Left lung (tissue), 10 donors: ENCODE measurements around the gene KIF5C. TPM values are rescaled to one million over a fixed set of nuclear protein-coding genes. Genes with fewer than 3 reads are reported as not detected.

Source experiments
- ATAC-seq: fragments of 200-7000 bp; cut with Tn5 transposase; one replicate; pipeline ENCODE4 v1.9.1; 2020; ENCODE audit warnings: moderate library complexity
- DNase-seq, 4 donors: peaks; one replicate each; pipeline ENCODE4 v3.0.0-alpha.2; 2013 to 2020
- H3K27ac ChIP-seq, 2 donors: fragments of 200-600 bp; sonication (generic) in 1 of 2; one replicate each; pipeline versions ENCODE4 v1.5.0 to v1.8.0; 2020 to 2021
- H3K27me3 ChIP-seq, 2 donors: fragments of 200-600 bp; sonication (generic) in 1 of 2; one replicate each; pipeline versions ENCODE4 v1.5.0 to v1.8.0; 2020 to 2021
- H3K36me3 ChIP-seq, 2 donors: fragments of 200-600 bp; sonication (generic) in 1 of 2; one replicate each; pipeline versions ENCODE4 v1.5.0 to v1.8.0; 2020 to 2021
- H3K4me1 ChIP-seq, 2 donors: fragments of 200-600 bp; one replicate each; pipeline ENCODE4 v1.8.0; 2021
- H3K4me3 ChIP-seq, 2 donors: fragments of 200-600 bp; sonication (generic) in 1 of 2; one replicate each; pipeline versions ENCODE4 v1.5.0 to v1.8.0; 2020 to 2021; ENCODE audit warnings: mild to moderate bottlenecking in 1 of 2
- H3K9me3 ChIP-seq, 2 donors: fragments of 200-600 bp; sonication (generic) in 1 of 2; one replicate each; pipeline versions ENCODE4 v1.5.0 to v1.8.0; 2020 to 2021
- intact Hi-C, 2 donors: fragments of 100-400 bp; cut with DNase I; formaldehyde crosslinking; loops; one replicate each; pipeline versions ENCODE4 v1.11.2 to v1.14.2; 2022
- polyA plus RNA-seq, 6 donors: library from polyadenylated mRNA; unstranded; fragments of 120-200 nt; gene quantifications; one replicate each; pipeline ENCODE4 v1.2.1, GENCODE V29; 2013; ENCODE audit not compliant: insufficient read length in 6 of 6
- total RNA-seq, 2 donors: library from RNA; stranded (reverse); fragmentation: NEBNext Ultra II Directional; extraction: Animal tissue kit (Norgen Biotek cat#: 25700); gene quantifications; one replicate each; pipeline ENCODE4 v1.2.1, GENCODE V29; 2021
- TF ChIP-seq, protein P1 (sequence below), 2 donors: fragments of 200-600 bp; sonication (generic) in 1 of 2; IDR thresholded peaks; one replicate each; pipeline versions ENCODE4 v1.5.0 to v1.8.0; 2021; ENCODE audit warnings: antibody characterized with exemption in 2 of 2
- donor health status: DM: no; HTN: yes; CAD: no.
- donor health status: DM: no; HTN: no; CAD: no.

The KIF5C gene
- total and polyA plus RNA-seq, 8 donors, result 0.92 to 27.4 (median 20.3) TPM

DNA sequence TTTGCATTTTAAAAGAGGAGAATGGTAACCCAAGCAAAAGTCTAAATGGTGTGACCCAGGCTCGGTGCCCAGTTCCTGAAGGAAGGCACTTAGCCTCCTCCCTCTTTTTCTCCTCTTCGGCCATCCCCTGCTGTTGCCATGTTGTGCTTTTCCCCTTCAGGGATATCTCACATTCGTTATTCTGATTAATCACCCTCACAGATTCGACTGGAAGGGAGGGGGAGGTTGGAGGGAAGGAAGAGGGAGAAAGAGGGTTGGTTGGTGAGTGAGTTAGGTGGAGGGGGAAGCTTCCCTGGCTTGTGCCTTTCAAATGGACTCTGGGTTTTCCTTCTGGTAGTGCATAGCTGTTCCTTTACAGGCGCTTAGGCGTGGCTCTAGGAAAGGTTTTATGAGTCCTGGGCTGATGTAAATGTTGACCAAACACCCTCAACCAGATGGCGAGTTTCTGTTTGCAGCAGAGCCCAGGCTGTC, 124.5 kb downstream of the KIF5C start:
- H3K36me3 ChIP-seq, result no peaks in the 10 kb centered on the region
- no peak overlapping the region for H3K4me3 ChIP-seq
- H3K9me3 ChIP-seq, result no peaks in the 10 kb centered on the region
- no peak overlapping the region for H3K27ac ChIP-seq
- no peaks in the 10 kb centered on the region for H3K4me1 ChIP-seq
- ATAC-seq (no peak), DNase-seq (no peak)
- peaks cover 0 to 19% of the 10 kb centered on the region in 2 donors for H3K27me3 ChIP-seq
- intact Hi-C loops, result no loop called here
- TF ChIP-seq, protein P1, sequence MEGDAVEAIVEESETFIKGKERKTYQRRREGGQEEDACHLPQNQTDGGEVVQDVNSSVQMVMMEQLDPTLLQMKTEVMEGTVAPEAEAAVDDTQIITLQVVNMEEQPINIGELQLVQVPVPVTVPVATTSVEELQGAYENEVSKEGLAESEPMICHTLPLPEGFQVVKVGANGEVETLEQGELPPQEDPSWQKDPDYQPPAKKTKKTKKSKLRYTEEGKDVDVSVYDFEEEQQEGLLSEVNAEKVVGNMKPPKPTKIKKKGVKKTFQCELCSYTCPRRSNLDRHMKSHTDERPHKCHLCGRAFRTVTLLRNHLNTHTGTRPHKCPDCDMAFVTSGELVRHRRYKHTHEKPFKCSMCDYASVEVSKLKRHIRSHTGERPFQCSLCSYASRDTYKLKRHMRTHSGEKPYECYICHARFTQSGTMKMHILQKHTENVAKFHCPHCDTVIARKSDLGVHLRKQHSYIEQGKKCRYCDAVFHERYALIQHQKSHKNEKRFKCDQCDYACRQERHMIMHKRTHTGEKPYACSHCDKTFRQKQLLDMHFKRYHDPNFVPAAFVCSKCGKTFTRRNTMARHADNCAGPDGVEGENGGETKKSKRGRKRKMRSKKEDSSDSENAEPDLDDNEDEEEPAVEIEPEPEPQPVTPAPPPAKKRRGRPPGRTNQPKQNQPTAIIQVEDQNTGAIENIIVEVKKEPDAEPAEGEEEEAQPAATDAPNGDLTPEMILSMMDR (IDR thresholded peaks at IDR 0.05), result no peak

DNA sequence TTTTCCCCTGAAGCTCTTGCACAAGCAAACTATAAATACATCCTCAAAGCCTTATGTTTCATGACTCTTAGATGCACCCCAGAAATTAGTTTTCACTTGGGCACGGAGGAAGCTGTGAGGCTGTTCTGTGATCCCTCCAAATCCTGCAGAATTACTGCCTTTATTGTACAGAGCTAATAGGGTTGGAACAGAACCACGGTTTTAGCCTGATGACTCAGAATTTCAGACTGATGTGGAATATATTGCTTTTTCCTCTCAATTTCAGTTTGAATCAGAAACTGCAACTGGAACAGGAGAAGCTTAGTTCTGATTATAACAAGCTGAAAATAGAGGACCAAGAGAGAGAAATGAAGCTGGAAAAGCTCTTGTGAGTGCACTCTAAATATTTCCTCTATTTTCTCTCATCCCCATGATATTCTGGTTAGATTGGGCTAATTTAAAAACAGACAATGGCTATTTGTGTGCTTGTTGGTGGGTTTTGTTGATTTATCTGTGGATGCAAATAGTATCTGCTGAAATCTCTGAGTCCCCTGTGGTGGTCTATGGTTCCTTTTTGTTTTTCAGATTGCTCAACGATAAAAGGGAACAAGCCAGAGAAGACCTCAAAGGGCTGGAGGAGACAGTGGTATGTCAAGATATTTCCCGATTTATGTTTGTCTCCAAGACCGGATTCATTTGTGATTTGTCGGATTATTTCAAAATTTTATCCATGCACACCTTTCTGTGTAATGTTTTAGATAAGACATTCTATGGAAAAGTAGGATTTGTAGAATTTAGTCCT, 125.3 kb downstream of the KIF5C start:
- no peak for ATAC-seq
- intact Hi-C loops, result no loop called here

DNA sequence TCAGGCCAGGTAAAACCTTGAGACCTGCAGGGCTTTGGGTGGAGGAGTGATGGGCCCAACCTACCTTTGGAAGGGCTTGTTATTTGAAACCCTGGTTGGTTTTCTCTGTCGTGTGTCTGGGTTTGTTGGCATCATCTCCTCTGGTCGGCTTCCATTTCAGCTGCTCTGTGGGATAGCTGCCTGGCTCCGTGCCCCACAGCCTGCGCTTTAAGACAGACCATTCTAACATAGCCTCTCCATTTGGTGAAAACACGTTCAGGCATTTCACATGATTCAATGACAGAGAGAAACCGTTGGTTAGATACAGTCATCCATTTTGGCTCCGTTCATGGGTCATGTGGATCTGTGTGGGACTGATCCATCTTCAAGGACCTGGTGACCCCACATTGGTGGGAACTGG, 126.5 kb downstream of the KIF5C start:
- H3K36me3 ChIP-seq, result no peaks in the 10 kb centered on the region
- intact Hi-C loops, result no loop called here
- H3K9me3 ChIP-seq, result no peaks in the 10 kb centered on the region
- ATAC-seq (no peak), DNase-seq (no peak)
- no peak overlapping the region for H3K27ac ChIP-seq
- H3K4me1 ChIP-seq, result no peaks in the 10 kb centered on the region
- TF ChIP-seq, protein P1 (IDR thresholded peaks at IDR 0.05), result no peak
- H3K4me3 ChIP-seq, result no peak overlapping the region
- peaks cover 0 to 19% of the 10 kb centered on the region in 2 donors for H3K27me3 ChIP-seq

More for the DNA sequence above, 125.3 kb downstream of the KIF5C start:
- Histone ChIP-seq H3K4me1 (no peaks in the 10 kb centered on the region), H3K27me3 (peaks cover 0 to 19% of the 10 kb centered on the region in 2 donors), H3K9me3 (no peaks in the 10 kb centered on the region), H3K4me3 (no peak overlapping the region), H3K36me3 (no peaks in the 10 kb centered on the region), H3K27ac (no peak overlapping the region)
- TF ChIP-seq, protein P1 (IDR thresholded peaks at IDR 0.05), result no peak
- DNase-seq, result no peak

DNA sequence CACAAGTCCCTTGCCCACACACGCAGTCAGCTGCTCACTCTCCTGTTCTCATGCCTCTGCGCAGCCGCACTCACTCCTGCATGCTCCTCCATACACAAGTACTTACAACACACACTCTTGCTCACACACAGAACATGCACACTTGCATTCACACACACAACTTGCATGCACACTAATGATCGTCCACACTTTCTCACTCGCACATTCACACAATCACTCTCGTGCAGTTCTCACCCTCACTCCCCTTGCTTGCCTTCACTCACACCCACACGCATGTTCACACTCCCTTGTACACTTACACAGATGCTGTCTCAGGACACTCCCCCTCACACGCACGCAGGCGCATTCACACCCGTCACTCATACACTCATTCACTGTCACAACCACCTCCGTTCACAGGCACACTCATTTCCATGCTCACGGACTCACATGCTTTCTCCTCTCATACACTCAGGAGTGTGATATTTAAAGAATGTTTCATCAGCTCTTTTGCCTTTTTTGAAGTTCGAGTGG, 127.4 kb downstream of the KIF5C start:
- intact Hi-C loops, result no loop called here
- TF ChIP-seq, protein P1 (IDR thresholded peaks at IDR 0.05), result no peak
- DNase-seq (no peak), ATAC-seq (no peak)
- Histone ChIP-seq H3K27ac (no peak overlapping the region), H3K4me3 (no peak overlapping the region), H3K4me1 (no peaks in the 10 kb centered on the region), H3K9me3 (no peaks in the 10 kb centered on the region), H3K27me3 (peaks cover 0 to 19% of the 10 kb centered on the region in 2 donors), H3K36me3 (no peaks in the 10 kb centered on the region)

DNA sequence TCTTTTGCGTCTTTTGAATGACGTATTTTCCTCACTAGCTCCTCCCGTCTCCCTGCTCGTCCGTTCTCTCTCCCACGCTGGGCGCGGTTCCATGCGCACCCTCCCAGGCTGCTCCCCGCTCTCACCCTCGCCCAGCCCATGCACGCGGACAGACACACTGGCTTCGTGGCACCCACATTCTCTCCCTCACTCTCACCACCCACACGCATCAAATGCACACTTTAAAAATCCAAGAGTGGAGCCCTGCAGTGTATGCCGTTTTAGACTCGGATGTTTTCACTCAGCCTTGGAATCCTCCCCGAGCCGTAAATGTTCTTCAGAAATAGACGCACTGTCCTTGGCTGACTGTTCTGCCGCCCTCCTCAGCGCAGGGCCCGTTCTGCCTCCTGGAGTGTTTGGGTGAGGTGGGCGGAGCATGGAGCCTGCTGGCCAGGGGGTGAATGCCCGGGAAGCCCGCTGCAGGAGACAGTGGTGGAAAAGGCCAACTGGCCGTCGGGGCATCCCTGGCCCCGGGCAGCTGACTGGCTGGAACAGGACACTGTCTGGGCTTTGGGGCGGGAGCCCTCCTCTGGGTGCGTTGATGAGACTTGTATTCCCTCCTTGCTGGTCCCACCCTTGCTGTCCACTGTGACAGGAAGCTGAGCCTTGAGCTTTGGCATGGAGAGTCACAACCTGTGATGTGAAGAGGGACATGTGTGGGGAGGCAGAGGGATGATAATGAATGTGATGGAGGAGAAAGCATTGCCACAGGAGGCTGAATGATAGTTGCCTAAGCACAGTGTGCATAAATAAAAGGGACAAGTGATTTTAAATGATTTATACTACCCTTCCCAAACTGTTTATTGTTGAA, 128.1 kb downstream of the KIF5C start:
- Histone ChIP-seq H3K4me1 (no peaks in the 10 kb centered on the region), H3K36me3 (no peaks in the 10 kb centered on the region), H3K9me3 (no peaks in the 10 kb centered on the region), H3K27me3 (peaks cover 0 to 17% of the 10 kb centered on the region in 2 donors), H3K27ac (no peak overlapping the region), H3K4me3 (no peak overlapping the region)
- TF ChIP-seq, protein P1 (IDR thresholded peaks at IDR 0.05), result no peak
- intact Hi-C loops, result no loop called here
- DNase-seq (no peak), ATAC-seq (no peak)
